Fibroblast of the aortic adventitia (primary cell): ENCODE results near the gene SLC5A11. TPM values are rescaled to one million over a fixed set of nuclear protein-coding genes. Genes with fewer than 3 reads are reported as not detected.
"Not testable (repeated sequence)": the region's sequence is repeated elsewhere in the genome, so short reads cannot be mapped to it uniquely, and the experiment has no call there.

Experiments
- DNase-seq: peaks from one replicate; pipeline ENCODE4 v3.0.0-alpha.2; 2010; ENCODE audit warnings: low read depth
- H3K4me3 ChIP-seq: 2 replicates; pipeline ENCODE4 v1.5.1; 2011; ENCODE audit warnings: low read depth, mild to moderate bottlenecking, control low read depth, low read length, moderate library complexity
- total RNA-seq: library from RNA; depleted of rRNA; stranded (reverse); fragments of >200 nt; gene quantifications from 2 replicates; pipeline ENCODE4 v1.2.3, GENCODE V29; 2012; ENCODE audit warnings: low replicate concordance
- TF ChIP-seq, protein P1 (sequence below): IDR thresholded peaks from 2 replicates; pipeline ENCODE4 v1.5.1; 2011; ENCODE audit warnings: mild to moderate bottlenecking, low read length, control low read depth, inconsistent platforms; ENCODE audit not compliant: insufficient read depth

SLC5A11 gene
- total RNA-seq, 1 donor, result not detected

DNA sequence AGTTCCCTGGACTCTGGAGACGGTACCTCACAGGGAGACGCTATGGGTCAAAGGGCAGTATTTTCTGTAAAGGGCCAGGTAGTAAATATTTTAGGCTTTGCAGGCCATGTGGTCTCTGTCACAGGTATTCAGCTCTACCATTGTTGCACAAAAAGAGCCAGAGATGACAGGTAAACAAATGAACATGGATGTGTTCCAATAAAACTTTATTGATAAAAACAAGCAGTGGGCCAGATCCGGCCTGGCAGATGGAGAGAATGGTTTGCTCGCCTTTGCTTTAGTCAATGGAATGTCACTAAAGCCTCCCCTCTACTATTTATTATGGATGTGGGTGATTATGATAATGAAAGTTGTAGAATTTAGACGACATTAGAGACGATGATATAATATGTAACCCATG lies 8.9 kb upstream of the SLC5A11 start:
- H3K4me3 ChIP-seq, result no peak overlapping the region
- no peak for DNase-seq
- TF ChIP-seq, protein P1, sequence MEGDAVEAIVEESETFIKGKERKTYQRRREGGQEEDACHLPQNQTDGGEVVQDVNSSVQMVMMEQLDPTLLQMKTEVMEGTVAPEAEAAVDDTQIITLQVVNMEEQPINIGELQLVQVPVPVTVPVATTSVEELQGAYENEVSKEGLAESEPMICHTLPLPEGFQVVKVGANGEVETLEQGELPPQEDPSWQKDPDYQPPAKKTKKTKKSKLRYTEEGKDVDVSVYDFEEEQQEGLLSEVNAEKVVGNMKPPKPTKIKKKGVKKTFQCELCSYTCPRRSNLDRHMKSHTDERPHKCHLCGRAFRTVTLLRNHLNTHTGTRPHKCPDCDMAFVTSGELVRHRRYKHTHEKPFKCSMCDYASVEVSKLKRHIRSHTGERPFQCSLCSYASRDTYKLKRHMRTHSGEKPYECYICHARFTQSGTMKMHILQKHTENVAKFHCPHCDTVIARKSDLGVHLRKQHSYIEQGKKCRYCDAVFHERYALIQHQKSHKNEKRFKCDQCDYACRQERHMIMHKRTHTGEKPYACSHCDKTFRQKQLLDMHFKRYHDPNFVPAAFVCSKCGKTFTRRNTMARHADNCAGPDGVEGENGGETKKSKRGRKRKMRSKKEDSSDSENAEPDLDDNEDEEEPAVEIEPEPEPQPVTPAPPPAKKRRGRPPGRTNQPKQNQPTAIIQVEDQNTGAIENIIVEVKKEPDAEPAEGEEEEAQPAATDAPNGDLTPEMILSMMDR, result no peak

DNA sequence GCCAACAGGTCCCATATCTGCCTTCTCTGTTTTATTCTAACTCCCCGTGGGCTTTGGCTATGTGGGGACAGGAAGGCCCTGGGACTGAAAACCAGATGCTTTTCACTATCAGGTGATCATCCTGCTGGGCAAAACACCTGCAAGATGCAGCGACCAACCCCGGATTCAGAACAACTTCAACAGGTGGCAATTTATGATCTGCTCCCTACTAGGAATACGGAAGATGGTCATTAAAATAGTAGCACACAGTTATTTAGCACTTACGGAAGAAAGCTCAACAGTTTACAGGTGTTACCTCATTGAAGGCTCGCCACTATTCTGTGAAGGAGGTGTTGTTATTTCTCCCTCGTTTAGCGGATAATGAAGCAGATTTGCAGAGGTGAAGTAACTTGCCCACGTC lies 7.8 kb upstream of the SLC5A11 start:
- TF ChIP-seq, protein P1, result no peak
- DNase-seq, result no peak
- no peak overlapping the region for H3K4me3 ChIP-seq

DNA sequence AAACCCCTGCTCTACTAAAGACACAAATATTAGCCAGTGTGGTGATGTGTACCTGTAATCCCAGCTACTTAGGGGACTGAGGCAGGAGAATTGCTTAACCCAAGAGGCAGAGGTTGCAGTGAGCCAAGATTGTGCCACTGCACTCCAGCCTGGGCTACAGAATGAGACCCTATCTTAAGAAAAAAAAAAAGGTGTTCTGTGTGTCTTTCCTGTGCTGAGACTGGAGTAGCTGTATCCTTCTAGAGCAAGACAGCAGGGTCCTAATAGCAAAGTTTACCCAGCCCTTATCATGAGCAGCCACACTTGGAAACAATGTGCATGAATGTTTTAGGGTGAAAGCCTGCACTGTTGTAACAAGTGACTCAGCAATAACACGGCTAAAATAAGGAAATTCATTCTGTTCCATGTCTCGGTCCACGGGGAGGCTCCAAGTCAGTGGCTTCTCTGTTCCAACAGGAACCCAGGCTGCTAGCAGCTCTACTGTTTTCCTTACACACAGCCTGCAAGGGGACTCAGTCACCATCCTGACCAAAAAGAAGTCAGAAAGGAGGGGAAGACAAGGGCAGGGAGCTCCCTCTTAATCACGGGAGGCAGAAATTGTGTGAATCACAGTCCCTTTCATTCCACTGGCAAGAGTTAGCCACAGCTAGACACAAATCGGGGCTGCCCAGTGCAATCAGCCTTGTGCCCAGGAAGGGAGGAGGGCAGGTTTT lies 7.1 kb upstream of the SLC5A11 start:
- peak; percentile 85 for DNase-seq
- peak overlapping the region; percentile 39 for H3K4me3 ChIP-seq
- TF ChIP-seq, protein P1, result no peak

DNA sequence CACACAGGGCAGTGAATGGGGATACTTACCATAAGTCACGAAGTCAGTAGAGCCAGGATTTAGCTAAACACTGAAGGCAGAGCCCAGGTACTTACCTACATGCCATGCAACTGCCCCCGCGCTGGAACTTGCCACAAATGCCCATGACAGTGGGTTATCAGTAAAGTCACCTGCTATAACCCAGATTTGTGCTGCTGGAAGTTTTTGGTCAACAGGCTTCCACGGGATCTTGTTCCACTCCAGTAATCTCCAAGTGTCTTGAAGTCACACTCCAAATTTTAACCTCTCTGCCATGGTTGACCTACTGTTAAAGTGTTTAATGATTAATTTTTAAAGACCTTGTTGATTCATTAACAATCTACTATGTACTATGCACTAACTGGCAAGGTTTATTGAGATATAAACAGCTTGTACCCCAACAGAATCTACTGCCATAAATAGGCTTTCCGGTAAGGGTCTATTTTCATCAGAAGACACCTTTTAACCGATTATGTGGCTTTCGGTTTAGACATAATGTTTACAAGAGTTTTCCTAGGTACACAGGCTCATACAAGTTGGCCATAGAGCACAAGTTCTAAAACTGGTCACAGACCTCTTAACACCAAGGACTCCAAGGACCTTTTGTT lies 6.3 kb upstream of the SLC5A11 start:
- TF ChIP-seq, protein P1, result no peak
- H3K4me3 ChIP-seq, result no peak overlapping the region
- DNase-seq, result no peak

DNA sequence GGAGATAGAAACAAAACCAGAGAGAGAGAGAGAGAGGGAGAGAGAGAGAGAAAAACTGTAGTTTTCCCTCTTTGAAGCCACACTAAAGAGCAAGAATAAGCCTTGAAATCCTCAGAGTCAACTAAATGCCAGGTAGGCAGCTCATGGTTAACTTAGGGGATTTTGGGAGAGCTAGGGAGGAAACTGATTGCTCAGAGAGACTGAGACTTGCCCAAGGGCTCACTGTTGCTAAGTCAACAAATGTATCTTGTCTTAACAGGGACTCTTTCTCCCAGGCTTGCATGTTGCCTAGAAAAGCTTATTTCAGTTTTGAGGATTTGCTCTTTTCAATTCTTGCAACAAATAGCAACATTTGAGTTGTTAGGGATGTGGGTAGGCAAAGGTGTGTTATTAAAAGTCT lies 4.5 kb upstream of the SLC5A11 start:
- DNase-seq, result no peak
- no peak overlapping the region for H3K4me3 ChIP-seq
- TF ChIP-seq, protein P1, result no peak

DNA sequence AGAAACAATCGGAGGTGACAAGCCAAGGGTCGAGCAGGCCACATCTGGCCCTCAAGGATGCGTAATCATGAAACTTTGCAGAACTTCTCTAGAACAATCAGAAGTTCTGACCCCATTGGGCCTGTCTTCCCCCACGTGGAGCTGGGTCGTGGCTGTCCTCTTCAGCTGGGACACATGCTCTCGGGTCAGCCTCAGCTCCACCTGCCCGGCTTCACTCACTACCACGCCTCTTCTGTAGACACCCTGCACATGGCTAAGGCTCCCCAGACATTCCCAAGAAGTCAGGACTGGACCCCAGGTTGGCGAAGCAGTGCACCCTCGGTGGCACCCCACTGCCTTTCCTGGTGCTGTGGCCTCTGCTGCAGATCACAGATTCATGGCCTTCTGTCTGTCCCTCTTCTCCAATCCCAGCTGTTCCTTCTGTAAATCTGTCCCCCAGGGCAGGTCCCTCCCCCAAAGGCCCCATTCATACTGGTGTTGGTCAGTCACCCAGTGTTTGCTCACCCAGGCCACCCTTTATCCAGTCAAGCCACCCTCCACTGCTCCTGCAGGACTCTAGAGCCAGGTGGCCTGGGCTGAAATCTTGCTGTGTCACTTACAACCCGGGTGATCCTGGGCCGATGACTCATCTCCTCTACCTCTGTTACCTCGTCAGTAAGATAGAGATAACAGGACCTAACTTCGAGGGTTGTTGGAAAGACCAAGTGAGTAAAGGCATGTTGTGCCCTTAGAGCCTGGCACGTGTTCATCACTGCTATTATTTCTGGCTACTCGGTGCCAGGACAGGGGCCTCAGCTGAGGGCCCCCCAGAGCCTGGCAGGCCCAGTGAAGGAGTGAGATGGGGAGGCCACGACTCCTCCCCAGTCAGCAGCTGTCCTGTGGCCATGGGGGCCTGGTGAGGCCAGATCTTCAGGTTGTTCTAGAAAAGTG lies 1.4 kb upstream of the SLC5A11 start:
- DNase-seq, result peak; percentile 20
- TF ChIP-seq, protein P1, result no peak
- H3K4me3 ChIP-seq, result no peak overlapping the region

DNA sequence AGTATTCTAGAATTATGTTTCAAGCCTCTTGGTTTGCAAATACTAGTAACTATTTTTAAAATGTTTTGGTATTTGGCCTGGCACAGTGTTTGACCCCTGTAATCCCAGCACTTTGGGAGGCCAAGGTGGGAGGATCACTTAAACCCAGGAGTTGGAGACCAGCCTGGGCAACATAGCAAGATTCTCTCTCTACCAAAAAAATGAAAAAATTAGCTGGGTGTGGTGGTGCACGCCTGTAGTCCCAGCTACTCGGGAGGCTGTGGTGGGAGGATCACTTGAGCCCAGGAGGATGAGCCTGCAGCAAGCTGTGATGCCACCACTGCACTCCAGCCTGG lies 765 bp upstream of the SLC5A11 start:
- not testable (repeated sequence) for DNase-seq, H3K4me3 ChIP-seq
